GM21717 (cell line): ENCODE data around the gene CABP1.

Experiments
- ATAC-seq: cut with Tn5 transposase; IDR thresholded peaks from one replicate; pipeline ENCODE4 v1.9.1; 2021; ENCODE audit warnings: mild to moderate bottlenecking, moderate library complexity; ENCODE audit not compliant: unreplicated experiment

CABP1 gene

GRCh38 chr12:120630104-120630892 is 10.1 kb upstream of the CABP1 start:
- no peak for ATAC-seq

- no peak for ATAC-seq
Measured at GRCh38 chr12:120631097-120631496, 9.3 kb upstream of the CABP1 start.

- peak; percentile 23 for ATAC-seq
Measured at GRCh38 chr12:120640861-120641833, 721 bp downstream of the CABP1 start.

- no peak for ATAC-seq
Measured at GRCh38 chr12:120642121-120642520, 1.7 kb downstream of the CABP1 start.

GRCh38 chr12:120642826-120643225 is 2.4 kb downstream of the CABP1 start:
- ATAC-seq, result no peak

- ATAC-seq, result no peak
Measured at GRCh38 chr12:120643574-120643973, 3.1 kb downstream of the CABP1 start.

- ATAC-seq, result no peak
Measured at GRCh38 chr12:120646044-120646443, 5.6 kb downstream of the CABP1 start.

- no peak for ATAC-seq
Measured at GRCh38 chr12:120647375-120647755, 6.9 kb downstream of the CABP1 start.

- ATAC-seq, result no peak
Measured at GRCh38 chr12:120649442-120650232, 9.2 kb downstream of the CABP1 start.

- ATAC-seq, result no peak
Measured at GRCh38 chr12:120650233-120650690, 9.8 kb downstream of the CABP1 start.

GRCh38 chr12:120651821-120652220 is 11.4 kb downstream of the CABP1 start:
- no peak for ATAC-seq

GRCh38 chr12:120652656-120653435 is 12.4 kb downstream of the CABP1 start:
- no peak for ATAC-seq

- ATAC-seq, result no peak
Measured at GRCh38 chr12:120653611-120654010, 13.2 kb downstream of the CABP1 start.

- no peak for ATAC-seq
Measured at GRCh38 chr12:120654656-120655055, 14.2 kb downstream of the CABP1 start.

- ATAC-seq, result no peak
Measured at GRCh38 chr12:120656008-120656407, 15.6 kb downstream of the CABP1 start.

GRCh38 chr12:120658286-120659150 is 18.1 kb downstream of the CABP1 start:
- ATAC-seq, result no peak

GRCh38 chr12:120659151-120659525 is 18.7 kb downstream of the CABP1 start:
- no peak for ATAC-seq

- no peak for ATAC-seq
Measured at GRCh38 chr12:120661432-120661831, 21.0 kb downstream of the CABP1 start.

- peak; percentile 78 for ATAC-seq
Measured at GRCh38 chr12:120662879-120663278, 22.5 kb downstream of the CABP1 start.
